Measurements from ENCODE around the gene EMC7.
"Not testable (repeated sequence)": the region's sequence is repeated elsewhere in the genome, so short reads cannot be mapped to it uniquely, and the experiment has no call there.

EMC7 gene

DNA sequence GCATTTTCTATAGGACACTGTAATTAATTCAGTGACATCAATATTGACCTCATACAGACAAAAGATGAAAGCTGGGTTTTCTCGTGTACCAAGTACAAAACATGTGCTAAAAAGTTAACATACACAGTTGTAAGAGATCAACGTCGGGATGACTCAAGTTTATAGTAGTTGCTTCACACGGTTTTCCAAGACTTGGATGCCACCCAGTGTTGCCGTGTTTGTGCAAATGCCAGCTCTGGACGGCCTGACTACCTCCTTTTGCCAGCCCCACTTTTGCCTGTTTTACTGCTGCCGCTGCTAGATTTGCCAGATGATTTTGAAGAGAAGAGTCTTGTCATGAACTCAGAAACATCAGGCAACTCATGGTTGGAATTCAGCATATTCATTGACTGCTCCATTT is 17.6 kb downstream of the EMC7 start:
- no peak for DNase-seq

DNA sequence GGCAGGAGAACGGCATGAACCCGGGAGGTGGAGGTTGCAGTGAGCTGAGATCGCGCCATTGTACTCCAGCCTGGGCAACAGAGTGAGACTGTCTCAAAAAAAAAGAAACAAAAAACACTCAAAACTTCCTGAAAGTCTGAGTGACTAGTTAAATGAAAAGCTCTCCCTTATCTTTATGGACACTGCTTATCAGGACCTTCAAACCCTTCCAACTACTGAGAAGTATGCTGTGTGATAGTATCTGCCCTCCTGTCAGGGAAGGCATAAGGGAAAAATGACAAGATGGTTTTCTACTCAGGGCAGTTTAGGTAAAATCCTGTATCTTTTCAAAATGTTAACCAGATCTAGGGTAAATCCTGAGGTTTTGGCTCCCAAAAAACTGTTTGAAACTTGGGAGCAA is 21.8 kb downstream of the EMC7 start:
- DNase-seq = no peak

DNA sequence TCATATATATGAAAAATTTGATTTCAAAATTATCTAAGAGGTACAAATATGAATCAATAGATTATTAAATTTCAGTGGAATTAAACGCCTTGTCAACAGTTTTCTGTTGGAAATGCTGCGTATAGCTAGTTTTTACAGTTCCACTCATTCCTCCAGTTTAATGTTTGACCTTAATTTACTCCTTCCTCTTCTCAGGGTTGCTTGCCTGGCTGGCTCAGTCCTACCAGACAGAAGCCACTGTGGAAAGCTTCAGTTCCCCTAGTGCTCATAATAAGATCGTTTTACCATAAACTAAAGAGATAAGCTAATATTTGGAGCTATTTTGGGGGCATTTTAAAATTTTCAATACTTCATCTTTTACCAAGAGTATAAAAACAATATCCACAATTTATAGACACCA is 22.8 kb downstream of the EMC7 start:
- no peak for DNase-seq

DNA sequence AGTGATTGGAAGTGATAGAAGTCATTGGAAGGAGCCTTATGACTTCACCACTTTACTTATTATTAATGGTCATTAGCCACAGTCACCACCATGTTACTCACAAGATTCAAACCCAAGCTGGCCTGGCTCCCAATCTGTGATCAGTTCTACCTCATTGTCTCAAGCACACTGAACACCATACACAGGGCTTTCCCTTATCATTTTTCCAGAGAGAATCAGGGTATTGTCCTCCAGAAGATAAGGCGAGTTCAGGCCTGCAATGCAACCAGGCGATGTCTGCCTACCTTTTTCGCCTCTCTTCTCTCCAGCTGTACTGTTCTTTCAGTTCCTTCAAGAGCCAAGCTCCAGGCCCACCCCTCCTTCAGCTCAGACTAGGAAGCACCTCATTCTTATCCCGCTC is 24.9 kb downstream of the EMC7 start:
- DNase-seq = no peak

DNA sequence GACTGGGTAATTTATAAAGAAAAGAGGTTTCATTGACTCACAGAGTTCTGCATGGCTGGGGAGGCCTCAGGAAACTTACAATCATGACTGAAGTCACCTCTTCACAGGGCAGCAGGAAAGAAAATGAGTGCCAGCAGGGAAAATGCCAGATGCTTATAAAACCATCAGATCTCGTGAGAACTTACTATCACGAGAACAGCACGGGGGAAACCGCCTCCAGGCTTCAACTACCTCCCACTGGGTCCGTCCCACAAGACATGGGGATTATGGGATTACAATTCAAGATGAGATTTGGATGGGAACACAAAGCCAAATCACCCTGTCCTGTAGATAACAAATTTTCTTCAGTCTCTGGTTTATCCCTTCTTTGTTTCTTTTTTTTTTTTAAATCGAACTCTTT is 31.7 kb downstream of the EMC7 start:
- no peak for DNase-seq

DNA sequence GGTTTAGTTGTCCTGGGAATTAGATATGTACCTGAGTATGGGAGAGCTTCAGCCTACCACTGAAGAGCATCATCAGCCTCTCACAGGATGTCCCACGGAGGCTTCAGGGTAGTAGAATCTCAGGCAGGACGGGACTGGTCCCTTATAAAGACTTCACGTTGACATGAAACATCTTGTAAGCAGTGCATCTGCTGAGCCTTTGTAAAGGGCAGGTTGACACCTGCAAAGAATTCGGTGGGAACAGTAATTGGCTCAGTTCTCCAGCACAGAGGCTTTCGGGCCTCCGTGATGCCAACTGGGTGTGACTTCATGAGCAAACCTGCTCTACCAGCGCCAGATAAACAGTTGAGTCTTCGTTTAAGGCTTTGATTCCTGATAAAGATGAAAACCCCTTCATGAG is 35.7 kb downstream of the EMC7 start:
- no peak for DNase-seq

DNA sequence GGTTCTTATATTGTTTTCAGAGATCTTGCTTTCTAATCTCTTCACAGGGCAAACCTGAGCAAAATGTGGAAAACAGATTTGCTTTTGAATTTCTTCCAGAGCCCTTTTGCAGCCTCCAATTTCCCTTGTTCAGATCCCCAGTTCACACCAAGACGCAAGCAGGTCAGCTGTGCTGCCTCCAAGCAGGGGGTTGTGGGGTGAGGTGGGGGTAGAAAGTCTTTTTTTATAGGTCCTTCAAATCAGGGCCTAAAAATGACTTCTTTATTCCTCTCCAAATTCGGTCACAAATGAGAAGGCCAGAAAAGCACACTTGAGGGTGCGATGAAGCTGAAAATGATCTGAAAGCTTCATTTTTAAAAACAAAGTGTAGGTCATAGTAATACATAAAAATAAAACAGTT is 36.4 kb downstream of the EMC7 start:
- no peak for DNase-seq

DNA sequence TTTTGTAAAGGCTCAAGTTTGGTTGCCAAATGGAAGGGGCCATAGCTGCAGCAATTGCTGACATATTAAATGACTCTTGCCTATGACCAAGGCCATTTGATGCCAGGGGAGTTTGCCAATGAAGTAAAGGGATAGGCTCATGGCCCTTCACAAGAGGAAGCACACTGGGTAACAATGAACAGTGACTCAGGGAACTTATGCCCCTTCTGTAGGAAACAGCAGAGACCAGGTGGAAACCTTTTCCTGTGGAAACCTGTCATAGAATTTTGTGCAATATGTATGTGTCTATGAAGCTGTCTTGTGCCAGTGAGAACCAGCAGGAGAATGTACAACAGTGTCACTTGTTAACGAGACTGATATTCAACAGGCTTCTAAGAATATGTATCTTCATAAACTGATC is 37.2 kb downstream of the EMC7 start:
- DNase-seq = no peak

DNA sequence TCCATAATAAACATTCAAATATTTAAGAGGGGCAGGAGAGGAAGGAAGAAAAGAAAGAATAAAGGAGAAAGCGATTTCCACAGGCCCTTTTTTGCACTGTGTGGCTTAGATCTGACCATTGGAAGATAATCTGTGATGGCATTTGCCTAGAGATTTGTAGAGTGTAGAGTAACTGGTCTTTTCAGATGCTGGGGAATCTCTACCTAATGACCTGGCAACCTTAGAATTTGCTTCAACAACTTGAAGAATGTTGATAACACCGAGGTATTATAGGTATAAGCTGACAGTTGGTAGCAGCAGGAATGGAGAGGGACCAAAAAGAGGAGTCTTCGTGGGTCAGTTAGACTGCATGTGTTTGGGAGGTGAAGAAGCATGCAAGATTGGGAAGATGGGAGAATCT is 41.7 kb downstream of the EMC7 start:
- no peak for DNase-seq

DNA sequence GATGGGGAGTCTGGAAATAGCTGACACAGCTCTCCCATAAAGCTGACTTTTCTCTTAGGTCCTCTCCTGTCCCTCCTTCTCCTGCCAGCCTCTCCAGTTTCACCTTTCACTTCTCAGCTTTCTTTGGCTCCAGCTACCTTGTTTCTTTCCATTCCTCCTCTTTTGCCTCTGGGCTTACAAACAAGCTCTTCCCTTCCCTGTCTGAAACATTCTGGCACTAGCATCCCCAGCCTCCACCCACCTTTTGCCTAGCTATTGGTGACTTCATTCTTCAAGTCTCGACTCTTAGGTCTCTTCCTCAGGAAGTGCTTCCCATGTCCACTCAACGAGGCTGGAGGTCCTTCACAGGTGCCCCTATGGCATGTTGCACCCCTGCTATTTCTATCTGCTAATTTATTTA is 42.2 kb downstream of the EMC7 start:
- no peak for DNase-seq

DNA sequence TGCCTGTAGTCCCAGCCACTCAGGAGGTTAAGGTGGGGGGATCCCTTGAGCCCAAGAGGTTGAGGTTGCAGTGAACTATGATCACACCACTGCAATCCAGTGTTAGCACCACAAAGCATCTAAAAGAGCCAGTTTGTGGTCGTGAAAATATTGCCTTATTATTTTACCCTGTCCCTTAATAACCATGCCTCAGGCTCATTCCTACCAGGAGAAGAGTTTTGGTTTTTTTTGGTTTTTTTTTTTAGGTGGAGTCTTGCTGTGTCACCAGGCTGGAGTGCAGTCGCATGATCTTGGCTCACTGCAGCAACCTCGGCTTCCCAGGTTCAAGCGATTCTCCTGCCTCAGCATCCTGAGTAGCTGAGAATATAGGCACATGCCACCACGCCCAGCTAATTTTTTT is 44.8 kb downstream of the EMC7 start:
- no peak for DNase-seq

DNA sequence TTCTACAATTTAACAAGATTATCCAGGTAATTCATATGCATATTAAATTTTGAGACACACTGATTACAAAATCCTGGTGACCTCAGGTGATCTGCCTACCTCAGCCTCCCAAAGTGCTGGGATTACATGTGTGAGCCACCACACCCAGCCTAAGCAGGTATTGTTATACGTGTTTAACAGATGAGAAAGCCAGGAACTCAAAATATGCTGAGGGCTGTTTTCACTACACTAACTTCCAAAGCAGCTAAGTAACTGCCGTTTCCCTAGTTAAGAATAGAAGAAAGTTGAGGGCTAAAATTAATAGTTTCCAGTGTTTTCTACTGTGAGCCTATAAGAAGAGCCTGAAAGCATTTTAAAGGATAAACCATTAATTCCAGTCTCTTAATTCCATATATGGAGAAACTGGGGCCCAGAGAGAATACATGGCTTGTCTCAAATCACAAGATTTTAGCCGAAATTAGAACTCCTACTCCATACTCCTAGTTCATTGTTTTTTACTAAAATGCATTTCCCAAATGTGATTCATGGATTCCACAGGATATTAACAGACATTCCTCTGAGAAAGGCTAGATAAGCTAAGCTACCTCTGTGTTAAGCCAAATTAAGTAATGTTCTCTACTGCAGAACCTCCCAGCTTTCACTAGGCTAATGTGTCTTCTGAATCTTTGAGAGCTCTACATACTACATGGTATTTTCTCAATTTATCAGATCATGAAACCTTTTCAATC is 45.6 kb downstream of the EMC7 start:
- DNase-seq = no peak

DNA sequence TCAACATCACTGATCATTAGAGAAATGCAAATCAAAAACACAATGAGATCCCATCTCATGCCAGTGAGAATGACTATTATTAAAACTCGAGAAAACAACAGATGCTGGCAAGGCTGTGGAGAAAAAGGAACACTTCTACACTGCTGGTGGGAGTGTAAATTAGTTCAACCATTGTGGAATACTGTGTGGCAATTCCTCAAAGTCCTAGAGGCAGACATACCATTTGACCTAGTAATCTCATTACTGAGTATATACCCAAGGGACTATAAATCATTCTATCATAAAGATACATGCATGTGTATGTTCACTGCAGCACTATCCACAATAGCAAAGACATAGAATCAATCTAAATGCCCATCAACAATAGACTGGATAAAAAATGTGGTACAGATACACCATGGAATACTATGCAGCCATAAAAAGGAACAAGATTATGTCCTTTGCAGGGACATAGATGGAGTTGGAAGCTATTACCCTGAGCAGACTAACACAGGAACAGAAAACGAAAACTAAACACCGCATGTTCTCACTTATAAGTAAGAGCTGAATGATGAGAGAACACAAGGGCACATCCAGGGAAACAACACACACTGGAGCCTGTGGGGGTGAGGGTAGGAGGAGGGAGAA is 47.5 kb downstream of the EMC7 start:
- no peak for DNase-seq

DNA sequence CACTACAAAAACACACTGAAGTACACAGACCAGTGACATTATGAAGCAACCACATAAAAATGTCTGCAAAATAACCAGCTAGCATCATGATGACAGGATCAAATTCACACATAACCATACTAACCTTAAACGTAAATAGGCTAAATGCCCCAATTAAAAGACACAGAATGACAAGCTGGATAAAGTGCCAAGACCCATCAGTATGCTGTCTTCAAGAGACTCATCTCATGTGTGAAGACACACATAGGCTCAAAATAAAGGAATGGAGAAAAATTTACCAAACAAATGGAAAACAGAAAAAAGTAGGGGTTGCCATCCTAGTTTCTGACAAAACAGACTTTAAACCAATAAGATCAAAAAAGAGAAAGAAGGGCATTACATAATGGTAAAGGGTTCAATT is 51.3 kb downstream of the EMC7 start:
- not testable (repeated sequence) for DNase-seq

DNA sequence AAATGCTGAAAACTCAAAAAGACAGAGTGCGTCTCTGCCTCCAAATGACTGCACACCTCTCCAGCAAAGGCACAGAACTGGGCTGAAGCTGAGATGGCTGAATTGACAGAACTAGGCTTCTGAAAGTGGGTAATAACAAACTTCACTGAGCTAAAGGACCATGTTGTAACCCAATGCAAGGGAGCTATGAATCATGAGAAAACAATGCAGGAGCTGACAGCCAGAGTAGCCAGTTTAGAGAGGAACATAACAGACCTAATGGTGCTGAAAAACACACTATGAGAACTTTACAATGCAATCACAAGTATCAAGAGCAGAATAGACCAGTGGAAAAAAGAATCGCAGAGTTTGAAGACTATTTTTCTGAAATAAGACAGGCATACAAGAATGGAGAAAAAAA is 52.5 kb downstream of the EMC7 start:
- DNase-seq = no peak

DNA sequence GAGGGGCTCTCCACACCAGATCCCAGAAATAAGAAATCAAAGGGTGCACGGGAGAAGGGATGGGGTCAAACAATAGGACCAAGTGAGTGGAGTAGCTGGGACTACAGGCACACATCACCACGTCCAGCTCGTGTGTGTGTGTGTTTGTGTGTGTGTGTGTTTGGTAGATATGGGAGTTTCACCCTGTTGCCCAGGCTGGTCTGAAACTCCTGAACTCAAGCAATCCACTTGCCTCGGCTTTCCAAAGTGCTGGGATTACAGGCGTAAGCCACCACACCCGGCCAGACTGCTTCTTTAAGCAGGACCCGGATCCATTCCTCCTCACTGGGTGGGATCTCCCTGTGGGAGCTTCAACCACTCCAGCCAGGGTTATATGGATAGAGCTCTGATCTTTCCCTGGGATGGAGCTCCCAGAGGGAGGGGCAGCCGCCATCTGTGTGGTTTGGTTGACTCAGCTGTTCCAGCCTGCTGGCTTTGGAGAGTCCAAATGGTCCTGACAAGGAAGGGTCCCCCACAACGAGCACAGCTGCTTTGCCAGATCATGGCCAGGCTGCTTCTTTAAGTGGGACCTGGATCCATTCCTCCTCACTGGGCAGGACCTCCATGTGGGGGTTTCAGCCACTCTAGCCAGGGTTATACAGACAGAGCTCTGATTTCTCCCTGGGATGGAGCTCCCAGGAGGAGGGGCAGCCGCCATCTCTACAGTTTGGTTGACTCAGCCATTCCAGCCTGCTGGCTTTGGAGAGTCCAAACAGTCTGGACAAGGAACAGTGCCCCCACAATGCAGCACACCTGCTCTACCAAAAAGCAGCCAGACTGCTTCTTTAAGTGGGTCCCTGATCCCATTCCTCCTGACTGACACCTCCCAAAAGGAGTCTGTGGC is 53.5 kb downstream of the EMC7 start:
- no peak for DNase-seq

DNA sequence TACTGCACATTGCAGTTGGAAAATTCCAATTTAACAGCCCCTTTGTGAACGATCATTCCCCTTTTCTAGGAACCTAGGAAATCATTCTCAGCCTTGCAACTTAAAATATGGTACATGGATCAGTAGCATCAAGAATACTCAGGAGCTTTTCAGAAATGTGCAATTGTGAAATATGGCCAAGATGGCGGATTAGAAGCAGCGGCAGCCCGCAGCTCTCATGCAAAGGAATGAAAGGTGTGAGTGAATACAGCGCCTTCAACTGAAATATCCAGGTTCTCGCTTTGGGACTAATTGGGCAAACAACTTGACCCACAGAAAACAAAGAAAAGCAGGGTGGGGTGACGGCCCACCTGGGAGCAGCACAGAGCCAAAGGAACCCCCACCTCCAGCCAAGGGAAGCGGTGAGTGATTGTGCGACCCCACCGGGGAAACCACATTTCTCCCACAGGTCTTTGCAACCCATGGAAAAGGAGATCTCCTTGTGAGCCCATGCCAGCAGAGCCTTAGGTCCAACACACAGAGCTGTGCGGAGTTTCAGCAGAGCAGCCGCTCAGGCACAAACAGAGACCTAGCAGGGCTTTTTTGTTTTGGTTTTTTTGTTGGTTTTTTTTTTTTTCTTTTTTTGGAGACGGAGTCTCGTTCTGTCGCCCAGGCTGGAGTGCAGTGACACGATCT is 55.1 kb downstream of the EMC7 start:
- no peak for DNase-seq

DNA sequence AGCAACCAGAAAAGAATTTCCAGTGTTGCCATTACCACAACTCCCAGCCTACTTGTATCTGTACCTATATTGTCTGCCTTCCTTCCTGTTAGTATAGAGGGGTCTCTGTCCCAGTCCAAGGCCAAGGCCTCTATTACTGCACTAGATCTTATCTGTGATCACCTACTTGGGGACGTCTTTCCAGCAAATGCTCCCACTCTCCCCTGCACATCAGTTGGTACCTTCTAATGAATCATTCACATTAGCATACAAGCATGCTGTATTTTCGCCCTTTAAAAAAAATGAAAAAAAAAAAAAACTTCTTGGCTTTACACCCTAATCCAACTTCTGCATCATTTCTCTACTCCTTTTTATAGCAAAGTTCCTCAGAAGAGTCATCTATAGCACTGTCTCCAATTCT is 57.8 kb downstream of the EMC7 start:
- DNase-seq = no peak

DNA sequence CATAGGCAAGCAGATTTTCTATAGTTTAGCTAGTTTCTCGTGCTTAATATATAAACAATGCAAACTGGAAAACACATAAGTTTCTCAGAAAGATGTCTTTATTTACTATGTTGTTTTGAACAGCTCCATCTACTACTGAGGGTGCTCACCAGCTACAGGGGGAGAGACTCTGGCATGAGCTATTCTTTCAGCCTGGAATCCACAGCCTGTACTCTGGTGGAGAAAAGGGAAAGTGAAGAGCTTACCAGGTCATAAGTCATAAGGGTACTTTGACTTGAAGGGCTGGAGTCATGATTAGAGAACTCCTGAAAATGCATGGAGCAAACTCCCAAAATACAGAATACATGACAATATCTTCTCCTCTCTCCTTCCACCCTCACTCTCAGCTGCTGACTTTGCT is 58.3 kb downstream of the EMC7 start:
- no peak for DNase-seq

DNA sequence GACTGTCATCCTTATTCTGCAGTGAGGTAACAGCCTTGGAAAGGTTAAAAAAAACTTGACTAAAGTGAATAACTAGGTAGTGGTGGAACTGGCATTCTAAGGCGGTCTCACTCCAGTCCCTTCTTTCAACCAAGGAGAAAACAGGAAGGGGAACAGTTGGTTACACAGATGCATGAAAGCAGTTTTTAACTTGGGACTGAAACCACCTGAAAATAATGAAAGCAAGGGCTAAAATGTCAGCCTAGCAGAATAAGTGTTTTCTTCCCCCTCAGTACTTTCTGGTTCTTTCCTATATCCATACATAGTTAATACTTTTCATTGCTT is 61.9 kb downstream of the EMC7 start:
- no peak for DNase-seq

DNA sequence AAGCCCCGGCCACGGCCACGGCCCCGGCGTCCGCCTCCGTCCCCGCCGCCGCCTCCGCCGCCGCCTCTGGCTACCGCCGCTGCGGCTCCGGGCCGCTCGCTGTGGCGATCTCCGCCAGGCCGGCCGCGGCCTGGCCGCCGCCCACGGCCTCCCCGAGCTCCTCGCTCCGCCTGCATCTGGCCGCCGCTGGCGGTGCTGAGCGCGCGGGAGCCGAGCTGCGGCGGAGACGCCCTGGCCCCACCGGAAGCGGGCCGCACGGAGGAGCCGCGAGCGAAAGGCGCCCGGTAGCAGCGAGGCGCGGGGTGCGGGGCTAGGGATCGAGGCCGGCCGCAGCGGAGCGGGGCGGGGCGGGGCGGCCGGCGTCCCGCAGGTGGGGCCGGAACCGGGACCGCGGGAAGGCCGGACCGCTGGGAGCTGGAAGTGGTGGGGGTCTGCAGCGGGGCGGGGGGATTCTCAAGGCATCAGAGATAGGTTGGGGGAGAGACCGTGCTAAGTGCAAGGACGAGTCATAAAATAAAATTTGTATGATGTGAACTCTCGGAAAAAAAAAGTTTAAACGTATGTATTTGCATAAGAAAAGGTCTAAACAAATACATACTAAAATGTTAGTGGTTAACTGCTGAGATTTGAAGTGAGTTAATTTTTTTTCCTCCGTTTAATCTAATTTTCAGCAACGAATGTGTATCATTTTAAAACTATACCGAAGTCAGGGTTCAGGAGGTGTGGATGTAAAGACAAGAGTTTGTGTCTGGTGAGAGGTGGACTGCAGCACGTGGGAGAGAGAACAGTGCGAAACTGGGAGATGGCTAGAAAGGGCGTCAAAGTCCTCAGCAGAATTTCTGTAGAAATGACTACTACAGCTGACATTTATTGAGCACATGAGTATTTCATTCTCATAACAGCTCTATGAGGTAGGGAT is 62.5 kb downstream of the EMC7 start, which contains the start of gene AVEN:
TSS of gene AVEN (minus strand) at position 334 of the 919 bp plus-strand sequence. CDS start at position 176, 158 bp downstream.
- no peak for DNase-seq

Measured in SHP77 treated with DMSO at 0.1 percent for 48 hours (cell line).